CD4-positive, alpha-beta T cell (primary cell): Measurements from ENCODE around the gene RAE1. TPM values are rescaled to one million over a fixed set of nuclear protein-coding genes. Genes with fewer than 3 reads are reported as not detected.

ENCODE experiments used
- ATAC-seq: fragments of 200-7000 bp; cut with Tn5 transposase; one replicate; pipeline ENCODE4 v1.10.0; 2022; ENCODE audit warnings: mild to moderate bottlenecking; ENCODE audit not compliant: poor library complexity
- CTCF ChIA-PET: fragments of 350-600 bp; sonication (Branson Sonifier 250); formaldehyde crosslinking; loops from one replicate; lab custom pipeline; 2021; ENCODE audit warnings: antibody characterized with exemption, inconsistent platforms; lab: Charles Lee
- POLR2A ChIA-PET: fragments of 350-600 bp; sonication (Branson Sonifier 250); formaldehyde crosslinking; loops from one replicate; lab custom pipeline; 2021; ENCODE audit warnings: antibody characterized with exemption, inconsistent platforms; lab: Charles Lee
- DNase-seq, 14 experiments: peaks; one replicate each; pipeline ENCODE4 v3.0.0-alpha.2; 2013 to 2020; ENCODE audit warnings: mixed read lengths in 2 of 14
- H3K27ac ChIP-seq, 2 donors: one replicate each; pipeline versions ENCODE4 v1.5.1 to v1.7.0; 2013; ENCODE audit warnings: low read length in 2 of 2, low read depth in 1 of 2, mild to moderate bottlenecking in 1 of 2
- H3K27me3 ChIP-seq, 2 experiments: 1 replicate in 1 of 2; 2 replicates in 1 of 2; pipeline versions ENCODE4 v1.6.1 to v1.7.0; 2013; ENCODE audit warnings: low read length in 2 of 2, control low read depth in 1 of 2, mild to moderate bottlenecking in 1 of 2, moderate library complexity in 1 of 2; ENCODE audit not compliant: insufficient read depth in 2 of 2, control insufficient read depth in 1 of 2
- H3K36me3 ChIP-seq: one replicate; pipeline ENCODE4 v1.6.1; 2013; ENCODE audit warnings: low read length, control low read depth; ENCODE audit not compliant: insufficient read depth
- H3K4me1 ChIP-seq: one replicate; pipeline ENCODE4 v1.6.1; 2013; ENCODE audit warnings: low read length, control low read depth; ENCODE audit not compliant: insufficient read depth
- H3K4me3 ChIP-seq: one replicate; pipeline ENCODE4 v1.5.1; 2013; ENCODE audit warnings: mild to moderate bottlenecking, low read length, moderate library complexity
- H3K9me3 ChIP-seq, 2 experiments: 1 replicate in 1 of 2; 2 replicates in 1 of 2; pipeline versions ENCODE4 v1.6.1 to v1.7.0; 2013; ENCODE audit warnings: low read length in 2 of 2, mild to moderate bottlenecking in 2 of 2, control low read depth in 1 of 2, moderate library complexity in 1 of 2; ENCODE audit not compliant: control insufficient read depth in 1 of 2, insufficient read depth in 1 of 2
- H3K27ac Mint-ChIP-seq: one replicate; pipeline ENCODE4 v1.8.0; 2020; ENCODE audit warnings: mixed read lengths
- H3K27me3 Mint-ChIP-seq: one replicate; pipeline ENCODE4 v1.8.0; 2021; ENCODE audit warnings: mixed read lengths
- H3K36me3 Mint-ChIP-seq: one replicate; pipeline ENCODE4 v1.8.0; 2021; ENCODE audit warnings: low read depth, mixed read lengths
- H3K4me1 Mint-ChIP-seq: one replicate; pipeline ENCODE4 v1.8.0; 2021; ENCODE audit warnings: low read depth, mixed read lengths
- H3K4me3 Mint-ChIP-seq: one replicate; pipeline ENCODE4 v1.8.0; 2020; ENCODE audit warnings: mild to moderate bottlenecking, mixed read lengths
- H3K9me3 Mint-ChIP-seq: one replicate; pipeline ENCODE4 v1.8.0; 2020; ENCODE audit warnings: mixed read lengths
- intact Hi-C, 2 experiments: fragments of 100-400 bp; cut with DNase I in 1 of 2; cut with micrococcal nuclease in 1 of 2; formaldehyde crosslinking; loops; one replicate each; pipeline versions ENCODE4 v1.15.1 to v1.9.0; 2023 to 2025; cut with DNase I, micrococcal nuclease
- total RNA-seq, 174 experiments: library from RNA in 2 of 174; stranded (reverse) in 2 of 174; gene quantifications; one replicate each; pipeline ENCODE4 v1.2.3 and lab custom pipeline; 2021 to 2026
- TF ChIP-seq, protein P1 (sequence below): fragments of 200-600 bp; IDR thresholded peaks from one replicate; pipeline ENCODE4 v1.8.0; 2022; ENCODE audit warnings: antibody characterized with exemption, mild to moderate bottlenecking

RAE1 gene
- total RNA-seq, 2 experiments from 2014 or later = 58.8 to 60.7 TPM

DNA sequence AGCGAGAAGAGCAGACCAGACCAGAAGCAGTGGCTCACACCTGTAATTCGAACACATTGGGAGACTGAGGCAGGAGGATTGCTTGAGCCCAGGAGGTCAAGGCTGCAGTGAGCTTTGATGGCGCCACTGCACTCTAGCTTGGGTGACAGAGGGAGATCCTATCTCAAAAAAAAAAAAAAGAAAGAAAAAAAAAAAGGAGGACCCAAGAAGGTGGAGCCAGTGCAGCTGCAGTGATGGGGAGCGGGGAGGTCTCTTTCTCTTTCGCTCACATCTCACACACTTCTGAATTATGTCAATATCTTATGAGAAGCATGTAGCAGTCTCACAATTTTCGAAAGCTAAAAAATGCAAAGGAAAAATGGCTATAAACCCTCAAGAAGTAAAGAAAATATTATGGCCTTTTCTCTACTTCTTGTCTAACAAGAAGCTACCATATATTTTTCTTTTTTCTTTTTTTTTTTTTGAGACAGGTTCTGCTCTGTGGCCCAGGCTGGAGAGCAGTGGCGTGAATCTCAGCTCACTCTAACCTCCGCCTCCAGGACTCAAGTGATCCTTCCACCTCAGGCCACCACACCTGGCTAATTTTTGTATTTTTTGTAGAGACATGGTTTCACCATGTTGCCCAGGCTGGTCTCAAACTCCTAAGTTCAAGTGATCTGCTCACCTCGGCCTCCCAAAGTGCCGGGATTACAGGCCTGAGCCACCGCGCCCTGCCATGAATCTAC lies 25.3 kb upstream of the RAE1 start:
- TF ChIP-seq, protein P1, sequence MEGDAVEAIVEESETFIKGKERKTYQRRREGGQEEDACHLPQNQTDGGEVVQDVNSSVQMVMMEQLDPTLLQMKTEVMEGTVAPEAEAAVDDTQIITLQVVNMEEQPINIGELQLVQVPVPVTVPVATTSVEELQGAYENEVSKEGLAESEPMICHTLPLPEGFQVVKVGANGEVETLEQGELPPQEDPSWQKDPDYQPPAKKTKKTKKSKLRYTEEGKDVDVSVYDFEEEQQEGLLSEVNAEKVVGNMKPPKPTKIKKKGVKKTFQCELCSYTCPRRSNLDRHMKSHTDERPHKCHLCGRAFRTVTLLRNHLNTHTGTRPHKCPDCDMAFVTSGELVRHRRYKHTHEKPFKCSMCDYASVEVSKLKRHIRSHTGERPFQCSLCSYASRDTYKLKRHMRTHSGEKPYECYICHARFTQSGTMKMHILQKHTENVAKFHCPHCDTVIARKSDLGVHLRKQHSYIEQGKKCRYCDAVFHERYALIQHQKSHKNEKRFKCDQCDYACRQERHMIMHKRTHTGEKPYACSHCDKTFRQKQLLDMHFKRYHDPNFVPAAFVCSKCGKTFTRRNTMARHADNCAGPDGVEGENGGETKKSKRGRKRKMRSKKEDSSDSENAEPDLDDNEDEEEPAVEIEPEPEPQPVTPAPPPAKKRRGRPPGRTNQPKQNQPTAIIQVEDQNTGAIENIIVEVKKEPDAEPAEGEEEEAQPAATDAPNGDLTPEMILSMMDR = no peak
- Mint-ChIP-seq H3K27me3 (peaks cover 57% of the 10 kb centered on the region), H3K36me3 (no peaks in the 10 kb centered on the region), H3K27ac (no peak overlapping the region), H3K9me3 (peaks cover 4% of the 10 kb centered on the region), H3K4me3 (no peak overlapping the region), H3K4me1 (no peaks in the 10 kb centered on the region)
- intact Hi-C loops = no loop called here
- DNase-seq (no peak), ATAC-seq (no peak)
- CTCF ChIA-PET = no interaction called here
- H3K9me3 ChIP-seq = peaks cover 0 to 9% of the 10 kb centered on the region in 2 experiments
- H3K4me3 ChIP-seq = no peak overlapping the region
- no peaks in the 10 kb centered on the region for H3K36me3 ChIP-seq
- no peak overlapping the region for H3K27ac ChIP-seq
- POLR2A ChIA-PET = no interaction called here
- H3K4me1 ChIP-seq = no peaks in the 10 kb centered on the region
- H3K27me3 ChIP-seq = peaks cover 15 to 26% of the 10 kb centered on the region in 2 experiments

DNA sequence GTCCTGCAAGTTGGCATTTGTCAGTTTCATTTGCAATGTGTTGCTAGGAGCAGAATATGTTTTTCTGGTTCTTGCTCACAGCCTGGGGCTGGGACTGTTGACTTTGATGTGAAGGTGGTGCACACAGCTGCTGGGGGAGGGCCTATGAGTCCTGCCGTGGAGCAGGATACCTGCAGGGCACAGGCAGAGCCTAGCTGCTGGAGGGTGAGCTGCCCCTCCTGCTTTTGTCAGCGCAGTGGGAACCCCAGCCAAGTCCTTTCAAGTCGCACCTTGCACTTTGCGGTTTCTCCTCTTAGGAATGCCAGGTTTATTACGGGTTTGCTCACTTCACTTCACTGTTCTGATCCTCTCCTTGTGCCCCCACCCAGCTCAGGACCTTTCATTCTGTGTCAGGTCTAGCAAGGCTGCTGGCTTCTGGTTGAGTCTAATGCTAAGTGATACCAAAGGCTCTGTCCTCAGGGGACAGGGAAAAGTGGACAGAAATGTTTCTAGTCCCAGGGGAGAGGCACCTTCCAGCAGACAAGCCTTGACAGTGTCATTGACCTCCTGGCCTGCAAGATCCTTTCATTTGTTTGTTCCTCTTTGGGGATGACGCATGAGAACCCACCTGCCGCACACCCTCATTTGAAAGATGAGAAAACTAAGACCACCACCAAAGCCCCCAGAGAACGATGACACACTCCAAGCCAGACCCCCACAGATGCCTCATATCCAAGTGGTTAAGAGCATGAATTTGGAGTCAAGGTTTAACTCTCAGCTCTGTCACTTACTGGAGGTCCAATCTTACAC lies 24.2 kb upstream of the RAE1 start:
- no peak overlapping the region for H3K27ac ChIP-seq
- no peaks in the 10 kb centered on the region for H3K4me1 ChIP-seq
- Mint-ChIP-seq H3K4me1 (no peaks in the 10 kb centered on the region), H3K27me3 (peaks cover 56% of the 10 kb centered on the region), H3K27ac (no peak overlapping the region), H3K4me3 (no peak overlapping the region), H3K36me3 (no peaks in the 10 kb centered on the region), H3K9me3 (peaks cover 4% of the 10 kb centered on the region)
- ChIA-PET CTCF (no interaction called here), POLR2A (interaction anchor here (0.5 kb wide), 1 partner anchor 224 kb away, joined by 3 read pairs; no protein-coding TSS in a partner anchor)
- TF ChIP-seq, protein P1 = no peak
- no peak overlapping the region for H3K4me3 ChIP-seq
- no peak for ATAC-seq
- H3K36me3 ChIP-seq = no peaks in the 10 kb centered on the region
- peaks cover 0 to 9% of the 10 kb centered on the region in 2 experiments for H3K9me3 ChIP-seq
- H3K27me3 ChIP-seq = peaks cover 22% of the 10 kb centered on the region in 2 experiments
- DNase-seq = no peak
- intact Hi-C loops = no loop called here

DNA sequence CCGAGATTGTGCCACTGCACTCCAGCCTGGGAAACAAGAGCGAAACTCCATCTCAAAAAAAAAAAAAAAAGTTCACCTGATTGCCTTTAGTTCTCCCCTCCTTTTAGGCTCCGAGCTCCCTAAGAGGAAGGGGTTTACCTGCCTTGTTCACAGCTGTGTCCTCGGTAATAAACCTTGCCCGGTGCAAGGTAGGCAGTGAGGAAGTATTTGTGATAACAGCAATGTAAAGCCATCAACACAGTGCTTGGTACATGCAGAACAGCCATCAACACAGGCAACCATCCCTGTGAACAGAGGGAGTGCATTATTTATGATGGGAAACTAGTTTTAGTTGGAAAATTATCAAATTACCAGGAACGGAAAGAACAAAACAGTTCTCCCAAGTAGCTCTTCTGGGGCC lies 23.2 kb upstream of the RAE1 start:
- TF ChIP-seq, protein P1 = no peak
- H3K27me3 Mint-ChIP-seq = peaks cover 53% of the 10 kb centered on the region
- no peak overlapping the region for H3K4me3 Mint-ChIP-seq
- Histone ChIP-seq H3K27ac (no peak overlapping the region), H3K9me3 (peaks cover 0 to 9% of the 10 kb centered on the region in 2 experiments), H3K4me3 (no peak overlapping the region), H3K36me3 (no peaks in the 10 kb centered on the region), H3K4me1 (no peaks in the 10 kb centered on the region), H3K27me3 (peaks cover 16 to 27% of the 10 kb centered on the region in 2 experiments)
- POLR2A ChIA-PET = no interaction called here
- H3K4me1 Mint-ChIP-seq = no peaks in the 10 kb centered on the region
- intact Hi-C loops = no loop called here
- ATAC-seq (no peak), DNase-seq (no peak)
- no peak overlapping the region for H3K27ac Mint-ChIP-seq
- peaks cover 4% of the 10 kb centered on the region for H3K9me3 Mint-ChIP-seq
- H3K36me3 Mint-ChIP-seq = no peaks in the 10 kb centered on the region
- CTCF ChIA-PET = no interaction called here
